KMS-11 (cell line): Measurements from ENCODE around the gene ARMC3.
A peak's percentile ranks its signal among the peaks of the same experiment; 100 is the strongest.
"Not testable (repeated sequence)": the region's sequence is repeated elsewhere in the genome, so short reads cannot be mapped to it uniquely, and the experiment has no call there.

Experiments
- H2AFZ ChIP-seq: fragments of 200-600 bp; sonication (generic); 2 replicates; pipeline ENCODE4 v1.6.1; 2016; ENCODE audit warnings: antibody characterized with exemption, mixed run types, low read depth
- H3K27ac ChIP-seq: fragments of 200-600 bp; sonication (generic); 2 replicates; pipeline ENCODE4 v1.6.1; 2016; ENCODE audit warnings: mild to moderate bottlenecking, mixed run types
- H3K27me3 ChIP-seq: fragments of 200-600 bp; sonication (generic); 2 replicates; pipeline ENCODE4 v1.6.1; 2017; ENCODE audit warnings: mild to moderate bottlenecking, low read depth, mixed run types, moderate library complexity; ENCODE audit not compliant: insufficient read depth
- H3K36me3 ChIP-seq: fragments of 200-600 bp; sonication (generic); 2 replicates; pipeline ENCODE4 v1.6.1; 2017; ENCODE audit warnings: mild to moderate bottlenecking, mixed run types; ENCODE audit not compliant: insufficient read depth
- H3K4me1 ChIP-seq: fragments of 200-600 bp; sonication (generic); 2 replicates; pipeline ENCODE4 v1.6.1; 2016; ENCODE audit warnings: mild to moderate bottlenecking, low read depth, mixed run types; ENCODE audit not compliant: poor library complexity, severe bottlenecking
- H3K4me2 ChIP-seq: fragments of 200-600 bp; sonication (generic); 2 replicates; pipeline ENCODE4 v1.7.0; 2016; ENCODE audit warnings: mild to moderate bottlenecking, mixed run types
- H3K4me3 ChIP-seq: fragments of 200-600 bp; sonication (generic); IDR thresholded peaks from 2 replicates; pipeline ENCODE4 v1.6.1; 2017; ENCODE audit warnings: low read depth, low read length, mixed read lengths; ENCODE audit not compliant: insufficient read depth
- H3K79me2 ChIP-seq: fragments of 200-600 bp; sonication (generic); 2 replicates; pipeline ENCODE4 v1.6.1; 2016; ENCODE audit warnings: low read depth, mixed run types; ENCODE audit not compliant: insufficient read depth
- H3K9ac ChIP-seq: fragments of 200-600 bp; sonication (generic); 2 replicates; pipeline ENCODE4 v1.6.1; 2016; ENCODE audit warnings: mild to moderate bottlenecking, mixed run types
- H4K20me1 ChIP-seq: fragments of 200-600 bp; sonication (generic); 2 replicates; pipeline ENCODE4 v1.6.1; 2016; ENCODE audit warnings: mild to moderate bottlenecking, mixed run types; ENCODE audit not compliant: insufficient read depth
- TF ChIP-seq, protein P1 (sequence below): fragments of 200-600 bp; sonication (generic); conservative IDR thresholded peaks from 2 replicates; pipeline ENCODE4 v1.6.1; 2017; ENCODE audit warnings: low read depth, mild to moderate bottlenecking, antibody characterized with exemption, low read length, moderate library complexity, mixed read lengths

Gene ARMC3

DNA sequence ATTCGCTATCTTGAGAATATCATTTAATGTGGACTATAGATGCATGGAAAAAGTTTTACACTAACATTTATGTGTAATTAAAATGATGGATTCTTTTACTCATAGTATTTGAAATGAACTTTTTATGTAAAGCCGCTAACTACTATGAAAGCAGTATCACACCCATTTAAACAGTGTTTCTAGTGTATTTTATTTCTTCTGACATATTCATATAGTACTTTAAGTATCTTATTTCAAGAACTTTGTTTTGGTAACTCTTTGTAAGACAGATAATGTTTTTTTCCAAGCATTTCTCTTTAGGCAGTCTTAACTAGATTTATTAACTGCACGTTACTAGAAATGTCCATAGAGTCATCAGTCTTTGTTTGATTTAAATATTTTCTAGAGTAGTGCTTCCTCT is 12.5 kb upstream of the ARMC3 start:
- no peak overlapping the region for H3K4me3 ChIP-seq
- no peaks in the 10 kb centered on the region for H3K36me3 ChIP-seq
- no peaks in the 10 kb centered on the region for H3K79me2 ChIP-seq
- no peak overlapping the region for H2AFZ ChIP-seq
- TF ChIP-seq, protein P1, sequence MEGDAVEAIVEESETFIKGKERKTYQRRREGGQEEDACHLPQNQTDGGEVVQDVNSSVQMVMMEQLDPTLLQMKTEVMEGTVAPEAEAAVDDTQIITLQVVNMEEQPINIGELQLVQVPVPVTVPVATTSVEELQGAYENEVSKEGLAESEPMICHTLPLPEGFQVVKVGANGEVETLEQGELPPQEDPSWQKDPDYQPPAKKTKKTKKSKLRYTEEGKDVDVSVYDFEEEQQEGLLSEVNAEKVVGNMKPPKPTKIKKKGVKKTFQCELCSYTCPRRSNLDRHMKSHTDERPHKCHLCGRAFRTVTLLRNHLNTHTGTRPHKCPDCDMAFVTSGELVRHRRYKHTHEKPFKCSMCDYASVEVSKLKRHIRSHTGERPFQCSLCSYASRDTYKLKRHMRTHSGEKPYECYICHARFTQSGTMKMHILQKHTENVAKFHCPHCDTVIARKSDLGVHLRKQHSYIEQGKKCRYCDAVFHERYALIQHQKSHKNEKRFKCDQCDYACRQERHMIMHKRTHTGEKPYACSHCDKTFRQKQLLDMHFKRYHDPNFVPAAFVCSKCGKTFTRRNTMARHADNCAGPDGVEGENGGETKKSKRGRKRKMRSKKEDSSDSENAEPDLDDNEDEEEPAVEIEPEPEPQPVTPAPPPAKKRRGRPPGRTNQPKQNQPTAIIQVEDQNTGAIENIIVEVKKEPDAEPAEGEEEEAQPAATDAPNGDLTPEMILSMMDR = no peak
- H3K4me2 ChIP-seq = no peak overlapping the region
- H3K27ac ChIP-seq = no peak overlapping the region
- H3K4me1 ChIP-seq = no peaks in the 10 kb centered on the region
- no peak overlapping the region for H3K9ac ChIP-seq
- H3K27me3 ChIP-seq = no peaks in the 10 kb centered on the region
- H4K20me1 ChIP-seq = no peaks in the 10 kb centered on the region

DNA sequence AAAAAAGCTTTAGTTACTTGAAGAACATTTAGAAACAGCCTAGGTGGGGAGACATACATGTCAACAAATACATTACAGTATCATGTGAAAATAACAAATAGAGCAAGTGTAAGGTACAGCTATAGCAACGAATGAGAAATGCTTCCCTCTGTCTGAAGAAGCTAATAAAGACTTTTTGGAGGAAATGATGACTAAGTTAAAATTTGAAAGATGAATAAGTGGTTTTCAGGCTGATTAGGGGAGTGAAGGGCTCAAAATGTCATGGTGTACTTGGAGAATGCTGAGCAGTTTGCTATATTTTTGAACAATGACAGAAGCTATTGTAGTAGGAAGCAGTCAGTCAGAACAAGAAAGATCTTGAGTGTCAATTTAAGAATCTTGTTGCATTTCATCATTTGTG is 2.8 kb upstream of the ARMC3 start:
- H2AFZ ChIP-seq = no peak overlapping the region
- no peaks in the 10 kb centered on the region for H3K4me1 ChIP-seq
- H3K9ac ChIP-seq = no peak overlapping the region
- H3K27me3 ChIP-seq = no peaks in the 10 kb centered on the region
- H3K4me2 ChIP-seq = no peak overlapping the region
- no peaks in the 10 kb centered on the region for H3K36me3 ChIP-seq
- H3K27ac ChIP-seq = no peak overlapping the region
- H4K20me1 ChIP-seq = no peaks in the 10 kb centered on the region
- TF ChIP-seq, protein P1 = no peak
- no peaks in the 10 kb centered on the region for H3K79me2 ChIP-seq
- no peak overlapping the region for H3K4me3 ChIP-seq

- no peaks in the 10 kb centered on the region for H3K4me1 ChIP-seq
- no peak overlapping the region; the same call in 1 of the 2 replicates for H3K9ac ChIP-seq
- no peaks in the 10 kb centered on the region for H3K27me3 ChIP-seq
- peak overlapping the region; percentile 50 for H2AFZ ChIP-seq
- H4K20me1 ChIP-seq = no peaks in the 10 kb centered on the region
- TF ChIP-seq, protein P1 = no peak
- H3K27ac ChIP-seq = no peak overlapping the region
- 0 out of 2 replicates have a peak overlapping the region, but pooled peaks have one; percentile 4 for H3K4me2 ChIP-seq
- no peak overlapping the region for H3K4me3 ChIP-seq
- no peaks in the 10 kb centered on the region for H3K36me3 ChIP-seq
- no peaks in the 10 kb centered on the region for H3K79me2 ChIP-seq
These were observed 687 bp upstream of the ARMC3 start for GRCh38 chr10:22927166-22927565.

- not testable (repeated sequence) for H3K36me3 ChIP-seq, H3K4me1 ChIP-seq, H4K20me1 ChIP-seq, H3K4me3 ChIP-seq, H3K9ac ChIP-seq, H3K27me3 ChIP-seq, H2AFZ ChIP-seq, H3K27ac ChIP-seq, H3K4me2 ChIP-seq, H3K79me2 ChIP-seq
These were observed 1.2 kb downstream of the ARMC3 start for GRCh38 chr10:22929053-22929452.

GRCh38 chr10:22931948-22932347 is 4.1 kb downstream of the ARMC3 start:
- no peaks in the 10 kb centered on the region for H3K4me1 ChIP-seq
- no peaks in the 10 kb centered on the region for H3K27me3 ChIP-seq
- H2AFZ ChIP-seq = no peak overlapping the region
- TF ChIP-seq, protein P1 = no peak
- H3K27ac ChIP-seq = no peak overlapping the region
- H3K4me3 ChIP-seq = no peak overlapping the region
- H3K9ac ChIP-seq = no peak overlapping the region
- H4K20me1 ChIP-seq = no peaks in the 10 kb centered on the region
- no peaks in the 10 kb centered on the region for H3K36me3 ChIP-seq
- no peaks in the 10 kb centered on the region for H3K79me2 ChIP-seq
- H3K4me2 ChIP-seq = no peak overlapping the region
